MM.1S (cell line): ENCODE data around the gene CEPT1.

ENCODE experiments used
- DNase-seq: peaks from one replicate; pipeline ENCODE4 v3.0.0-alpha.2; 2015
- H2AFZ ChIP-seq: fragments of 300-600 bp; sonication (generic); 2 replicates; pipeline ENCODE4 v1.6.0; 2016; ENCODE audit warnings: antibody characterized with exemption, low read length
- H3F3A ChIP-seq: fragments of 300-600 bp; sonication (generic); 2 replicates; pipeline ENCODE4 v1.6.1; 2016; ENCODE audit warnings: mild to moderate bottlenecking, antibody characterized with exemption, low read length, moderate library complexity, mixed read lengths; ENCODE audit not compliant: insufficient read depth
- H3K27ac ChIP-seq: fragments of 300-600 bp; sonication (generic); 2 replicates; pipeline ENCODE4 v1.5.1; 2016; ENCODE audit warnings: mild to moderate bottlenecking, low read length
- H3K27me3 ChIP-seq: fragments of 300-600 bp; sonication (generic); replicated peaks from 2 replicates; pipeline ENCODE4 v1.6.0; 2016; ENCODE audit warnings: low read length; ENCODE audit not compliant: insufficient read depth
- H3K36me3 ChIP-seq: fragments of 300-600 bp; sonication (generic); replicated peaks from 2 replicates; pipeline ENCODE4 v1.6.1; 2016; ENCODE audit warnings: mild to moderate bottlenecking, low read length, mixed read lengths; ENCODE audit not compliant: insufficient read depth
- H3K4me1 ChIP-seq: fragments of 300-600 bp; sonication (generic); 2 replicates; pipeline ENCODE4 v1.6.1; 2016; ENCODE audit warnings: low read length, mixed read lengths
- H3K4me2 ChIP-seq: fragments of 300-600 bp; sonication (generic); 2 replicates; pipeline ENCODE4 v1.6.0; 2016; ENCODE audit warnings: low read depth, low read length
- H3K4me3 ChIP-seq: fragments of 300-600 bp; sonication (generic); 2 replicates; pipeline ENCODE4 v1.5.1; 2016; ENCODE audit warnings: low read length, mixed read lengths
- H3K79me2 ChIP-seq: fragments of 300-600 bp; sonication (generic); 2 replicates; pipeline ENCODE4 v1.6.1; 2016; ENCODE audit warnings: mixed run types, low read length, mixed read lengths
- H3K9ac ChIP-seq: fragments of 300-600 bp; sonication (generic); 2 replicates; pipeline ENCODE4 v1.6.1; 2016; ENCODE audit warnings: low read length, mixed read lengths
- H3K9me2 ChIP-seq: fragments of 300-600 bp; sonication (generic); replicated peaks from 2 replicates; pipeline ENCODE4 v1.6.1; 2016; ENCODE audit warnings: mild to moderate bottlenecking, low read length, mixed read lengths; ENCODE audit not compliant: insufficient read depth
- H3K9me3 ChIP-seq: fragments of 300-600 bp; sonication (generic); replicated peaks from 2 replicates; pipeline ENCODE4 v1.6.1; 2016; ENCODE audit warnings: mild to moderate bottlenecking, low read length, mixed read lengths; ENCODE audit not compliant: insufficient read depth
- H4K20me1 ChIP-seq: fragments of 300-600 bp; sonication (generic); 2 replicates; pipeline ENCODE4 v1.6.1; 2016; ENCODE audit warnings: mild to moderate bottlenecking, low read length, moderate library complexity, mixed read lengths; ENCODE audit not compliant: insufficient read depth
- CTCF ChIP-seq: fragments of 300-600 bp; sonication (generic); IDR thresholded peaks from 2 replicates; pipeline ENCODE4 v1.5.1; 2016; ENCODE audit warnings: antibody characterized with exemption, low read length, mixed read lengths
- EZH2 ChIP-seq: fragments of 300-600 bp; sonication (generic); optimal IDR thresholded peaks from 2 replicates; pipeline ENCODE3; 2017; ENCODE audit warnings: low read depth, mild to moderate bottlenecking, antibody characterized with exemption, low read length, mixed read lengths
- EZH2phosphoT487 ChIP-seq: fragments of 300-600 bp; sonication (generic); IDR thresholded peaks from 2 replicates; pipeline ENCODE4 v1.6.1; 2018; ENCODE audit warnings: antibody characterized with exemption, low read length

The CEPT1 gene

GRCh38 chr1:111154021-111154999, 14.3 kb downstream of the CEPT1 start:
- Histone ChIP-seq H3K9me2 (no peaks in the 10 kb centered on the region), H4K20me1 (no peaks in the 10 kb centered on the region), H3K36me3 (no peaks in the 10 kb centered on the region)

DNA sequence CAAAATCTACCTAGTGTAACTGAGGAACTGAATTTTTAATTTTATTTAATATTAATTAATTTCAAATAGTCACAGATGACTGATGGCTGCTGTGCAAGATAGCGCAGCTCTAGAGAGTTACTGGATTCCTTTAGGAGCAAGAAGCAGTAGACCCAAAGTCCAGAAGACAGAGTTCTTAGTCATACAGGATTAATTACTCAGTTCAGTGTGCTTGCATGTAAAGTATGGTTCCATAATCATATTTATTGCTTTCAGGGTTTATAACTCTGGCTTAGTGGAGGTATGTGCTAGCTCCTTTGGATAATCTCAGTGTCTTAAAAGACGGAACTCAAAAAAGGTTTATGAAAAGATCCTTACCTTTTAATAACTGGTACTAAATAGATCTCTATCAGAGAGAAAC, 17.4 kb downstream of the CEPT1 start:
- no peak overlapping the region for H2AFZ ChIP-seq
- H3K4me2 ChIP-seq: no peak overlapping the region
- no peak for TF ChIP-seq EZH2
- TF ChIP-seq CTCF: no peak
- no peak for TF ChIP-seq EZH2phosphoT487
- H3K36me3 ChIP-seq: no peaks in the 10 kb centered on the region
- no peak for DNase-seq
- no peaks in the 10 kb centered on the region for H3K9me3 ChIP-seq
- no peak overlapping the region for H3K27ac ChIP-seq
- H3K9ac ChIP-seq: no peak overlapping the region
- no peaks in the 10 kb centered on the region for H3F3A ChIP-seq
- H3K4me3 ChIP-seq: no peak overlapping the region
- no peaks in the 10 kb centered on the region for H3K27me3 ChIP-seq
- no peaks in the 10 kb centered on the region for H4K20me1 ChIP-seq
- no peaks in the 10 kb centered on the region for H3K4me1 ChIP-seq
- H3K79me2 ChIP-seq: peaks cover 20% of the 10 kb centered on the region
- H3K9me2 ChIP-seq: no peaks in the 10 kb centered on the region

More at GRCh38 chr1:111154021-111154999, 14.3 kb downstream of the CEPT1 start:
- Histone ChIP-seq H3K4me3 (no peak overlapping the region), H3K27ac (no peak overlapping the region), H3K9ac (no peak overlapping the region), H3K27me3 (no peaks in the 10 kb centered on the region), H2AFZ (no peak overlapping the region), H3K9me3 (no peaks in the 10 kb centered on the region), H3K79me2 (peaks cover 20% of the 10 kb centered on the region), H3K4me2 (no peak overlapping the region), H3F3A (no peaks in the 10 kb centered on the region), H3K4me1 (no peaks in the 10 kb centered on the region)
- TF ChIP-seq CTCF (no peak), EZH2 (no peak), EZH2phosphoT487 (no peak)
- no peak for DNase-seq

DNA sequence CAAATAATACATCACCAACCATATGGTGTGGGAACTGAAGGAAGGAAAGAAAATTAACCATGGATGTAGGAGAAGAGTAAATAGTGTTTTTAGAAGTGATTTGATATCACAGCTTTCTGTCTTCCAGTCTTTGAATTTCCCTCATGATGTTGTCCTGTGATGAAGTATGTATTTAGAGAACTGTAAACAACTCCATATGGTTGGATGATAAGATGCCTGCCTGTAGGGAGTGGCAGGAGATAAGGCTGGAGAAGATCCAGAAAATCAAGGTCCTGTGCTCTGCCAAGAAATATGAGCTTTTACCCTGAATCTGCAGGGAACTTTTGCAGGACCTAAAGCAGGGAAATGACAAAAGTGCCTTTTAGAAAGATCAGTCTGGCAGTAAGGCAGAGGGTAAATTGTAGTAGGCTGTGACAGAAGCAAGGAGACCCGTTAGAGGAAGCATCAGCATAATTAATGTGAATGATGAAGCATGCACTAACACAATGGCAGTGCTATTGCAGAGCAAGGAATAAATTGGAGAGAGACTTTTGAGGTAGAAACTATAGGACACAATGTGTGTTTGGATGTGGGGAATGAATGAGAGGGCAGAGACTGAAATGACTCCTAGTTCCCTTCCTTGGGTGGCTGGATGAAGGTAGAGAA, 21.9 kb downstream of the CEPT1 start:
- Histone ChIP-seq H3K9me3 (no peaks in the 10 kb centered on the region), H3K27ac (no peak overlapping the region), H3K79me2 (no peaks in the 10 kb centered on the region), H3K36me3 (no peaks in the 10 kb centered on the region), H2AFZ (no peak overlapping the region), H3K9ac (no peak overlapping the region), H3K9me2 (no peaks in the 10 kb centered on the region), H4K20me1 (no peaks in the 10 kb centered on the region), H3K4me3 (no peak overlapping the region), H3K27me3 (no peaks in the 10 kb centered on the region), H3F3A (no peaks in the 10 kb centered on the region), H3K4me1 (no peaks in the 10 kb centered on the region), H3K4me2 (no peak overlapping the region)
- no peak for DNase-seq
- TF ChIP-seq CTCF: no peak
- no peak for TF ChIP-seq EZH2phosphoT487
- no peak for TF ChIP-seq EZH2
